K562 (cell line): ENCODE data around the gene ING4. TPM values are rescaled to one million over a fixed set of nuclear protein-coding genes. Genes with fewer than 3 reads are reported as not detected.
A peak's percentile ranks its signal among the peaks of the same experiment; 100 is the strongest.

Source experiments
- BRD9 ChIP-seq: fragments of 450-650 bp; IDR thresholded peaks from 2 replicates; pipeline ENCODE4 v1.6.1; 2018; ENCODE audit warnings: low read depth; ENCODE audit not compliant: partially characterized antibody
- CEBPB ChIP-seq: fragments of 450-650 bp; IDR thresholded peaks from 2 replicates; pipeline ENCODE4 v1.6.1; 2016; ENCODE audit warnings: missing genetic modification characterization, missing compliant biosample characterization
- JUN ChIP-seq, 2 experiments: sonication (generic) in 1 of 2; formaldehyde crosslinking in 1 of 2; IDR thresholded peaks; 2 replicates each; pipeline versions ENCODE4 v1.6.1 to v1.8.0; 2012 to 2022; ENCODE audit warnings: borderline replicate concordance in 2 of 2, mild to moderate bottlenecking in 2 of 2, improper control_type of control experiment in 1 of 2, low read depth in 1 of 2, low read length in 1 of 2, missing genetic modification reagents in 1 of 2
- SIX5 ChIP-seq, 2 experiments: IDR thresholded peaks; 2 replicates each; pipeline ENCODE4 v1.6.1; 2011; ENCODE audit warnings: low read length in 2 of 2, borderline replicate concordance in 1 of 2, low read depth in 1 of 2, mild to moderate bottlenecking in 1 of 2, moderate library complexity in 1 of 2; ENCODE audit not compliant: insufficient read depth in 1 of 2
- ZBTB7A ChIP-seq: IDR thresholded peaks from 2 replicates; pipeline ENCODE4 v1.6.1; 2011; ENCODE audit warnings: low read depth, mild to moderate bottlenecking, low read length, moderate library complexity, borderline replicate concordance; ENCODE audit not compliant: control insufficient read depth
- ZFP1 ChIP-seq: fragments of 450-650 bp; formaldehyde crosslinking; IDR thresholded peaks from 2 replicates; pipeline ENCODE4 v1.4.0; 2020; ENCODE audit warnings: mild to moderate bottlenecking, mixed read lengths
- ZNF263 ChIP-seq: sonication (generic); formaldehyde crosslinking; IDR thresholded peaks from 2 replicates; pipeline ENCODE4 v1.8.0; 2022; ENCODE audit warnings: mild to moderate bottlenecking, missing genetic modification reagents, borderline replicate concordance
- polyA plus RNA-seq, 8 experiments: library from polyadenylated mRNA; depleted of rRNA in 4 of 8; stranded (reverse) in 5 of 8; unstranded in 3 of 8; fragments of >200 nt; fragmentation: Nextera tagmentation in 2 of 8; fragmentation: Illumina TruSeq in 1 of 8; extraction: Ambion mirVana in 2 of 8; extraction: Trizol in 1 of 8; gene quantifications; 2 replicates each; pipeline versions ENCODE4 v1.2.1 to v1.2.3, GENCODE V29; 2011 to 2014; ENCODE audit warnings: inconsistent platforms in 1 of 8, missing spikeins in 1 of 8
- total RNA-seq, 7 experiments: library from RNA; depleted of rRNA in 6 of 7; stranded (reverse); fragments of >200 nt in 6 of 7; fragmentation: Illumina TruSeq in 2 of 7; extraction: Trizol in 2 of 7; gene quantifications; 2 replicates each; pipeline versions ENCODE4 v1.2.1 to v1.2.3, GENCODE V29; 2011 to 2021; ENCODE audit warnings: low replicate concordance in 1 of 7
- TF ChIP-seq, protein P1 (sequence below): fragments of 250-450 bp; sonication (Bioruptor Pico); IDR thresholded peaks from 2 replicates; pipeline ENCODE4 v1.8.0; 2021; ENCODE audit warnings: moderate library complexity, mild to moderate bottlenecking, inconsistent platforms
- TF ChIP-seq, protein P2 (sequence below), 3 experiments: IDR thresholded peaks in 2 of 3; conservative IDR thresholded peaks in 1 of 3; 2 replicates each; pipeline ENCODE4 v1.5.1; 2011 to 2012; ENCODE audit warnings: low read length in 3 of 3, mild to moderate bottlenecking in 3 of 3, control low read depth in 2 of 3, improper control_type of control experiment in 1 of 3, inconsistent platforms in 1 of 3, low read depth in 1 of 3, mixed read lengths in 1 of 3, moderate library complexity in 1 of 3; ENCODE audit not compliant: insufficient read depth in 2 of 3
- TF ChIP-seq, protein P3 (sequence below): IDR thresholded peaks from 3 replicates; pipeline ENCODE4 v1.6.1; 2011; ENCODE audit warnings: borderline replicate concordance, mild to moderate bottlenecking, moderate library complexity; ENCODE audit not compliant: insufficient read length; ENCODE audit errors: extremely low read depth
- TF ChIP-seq, protein P4 (sequence below): fragments of 250-450 bp; sonication (Bioruptor Pico); IDR thresholded peaks from 2 replicates; pipeline ENCODE4 v1.8.0; 2022; ENCODE audit warnings: inconsistent platforms
- TF ChIP-seq, protein P5 (sequence below), 2 experiments: fragments of 450-650 bp; IDR thresholded peaks; 2 replicates each; pipeline ENCODE4 v1.6.1; 2018; ENCODE audit warnings: mild to moderate bottlenecking in 2 of 2, low read depth in 1 of 2; ENCODE audit not compliant: partially characterized antibody in 2 of 2

The ING4 gene
- total and polyA plus RNA-seq, 9 of the 15 experiments (the other 6 are each of a cell fraction or from before 2014, with no cell fraction given) = 6.6 to 30.2 (median 15.7) TPM

DNA sequence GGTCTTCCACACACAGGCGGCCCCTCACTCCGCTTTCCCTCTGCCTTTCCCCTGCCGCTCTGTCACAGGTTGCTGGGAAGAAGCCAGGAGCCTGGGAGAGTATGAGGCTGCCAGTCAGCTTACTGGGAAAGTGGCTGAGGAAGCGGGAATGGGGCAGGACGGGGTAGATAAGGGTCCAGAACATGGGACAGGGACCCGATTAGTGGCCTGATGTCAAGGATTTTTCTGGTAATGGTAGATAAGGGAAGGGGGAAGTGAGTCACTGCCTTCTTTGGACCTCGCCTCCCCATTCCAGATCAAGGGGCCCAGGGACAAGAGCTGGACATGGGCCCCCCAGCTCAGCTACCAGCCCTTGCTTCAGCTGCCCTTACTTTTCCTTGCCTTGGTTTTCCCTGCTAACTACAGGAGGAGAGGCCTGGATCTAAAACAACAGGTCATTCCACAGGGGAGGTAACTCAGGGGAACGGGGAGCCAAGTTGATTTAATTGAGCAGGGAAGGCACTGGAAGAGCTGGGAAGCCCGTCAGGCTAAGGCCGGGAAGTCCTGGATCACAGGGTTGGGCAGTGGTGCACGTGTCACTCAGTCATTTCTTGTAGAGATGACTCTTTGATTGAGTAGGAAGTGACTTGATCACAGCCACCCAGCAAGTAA is 23.6 kb downstream of the ING4 start (continued):
- no peak for TF ChIP-seq BRD9
- no peak for TF ChIP-seq ZFP1 (CRISPR knock-in tag)
- TF ChIP-seq ZNF263 (CRISPR knock-in tag) = no peak; the same call in 1 of the 2 replicates
- peak; percentile 92 for TF ChIP-seq JUN (IDR thresholded peaks at IDR 0.05; ENCODE audit: borderline replicate concordance, low read depth, low read length)
- no peak for TF ChIP-seq JUN (CRISPR knock-in tag; IDR thresholded peaks at IDR 0.05; ENCODE audit: borderline replicate concordance)
- TF ChIP-seq, protein P1, sequence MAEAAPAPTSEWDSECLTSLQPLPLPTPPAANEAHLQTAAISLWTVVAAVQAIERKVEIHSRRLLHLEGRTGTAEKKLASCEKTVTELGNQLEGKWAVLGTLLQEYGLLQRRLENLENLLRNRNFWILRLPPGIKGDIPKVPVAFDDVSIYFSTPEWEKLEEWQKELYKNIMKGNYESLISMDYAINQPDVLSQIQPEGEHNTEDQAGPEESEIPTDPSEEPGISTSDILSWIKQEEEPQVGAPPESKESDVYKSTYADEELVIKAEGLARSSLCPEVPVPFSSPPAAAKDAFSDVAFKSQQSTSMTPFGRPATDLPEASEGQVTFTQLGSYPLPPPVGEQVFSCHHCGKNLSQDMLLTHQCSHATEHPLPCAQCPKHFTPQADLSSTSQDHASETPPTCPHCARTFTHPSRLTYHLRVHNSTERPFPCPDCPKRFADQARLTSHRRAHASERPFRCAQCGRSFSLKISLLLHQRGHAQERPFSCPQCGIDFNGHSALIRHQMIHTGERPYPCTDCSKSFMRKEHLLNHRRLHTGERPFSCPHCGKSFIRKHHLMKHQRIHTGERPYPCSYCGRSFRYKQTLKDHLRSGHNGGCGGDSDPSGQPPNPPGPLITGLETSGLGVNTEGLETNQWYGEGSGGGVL (CRISPR knock-in tag) = no peak
- TF ChIP-seq, protein P2, sequence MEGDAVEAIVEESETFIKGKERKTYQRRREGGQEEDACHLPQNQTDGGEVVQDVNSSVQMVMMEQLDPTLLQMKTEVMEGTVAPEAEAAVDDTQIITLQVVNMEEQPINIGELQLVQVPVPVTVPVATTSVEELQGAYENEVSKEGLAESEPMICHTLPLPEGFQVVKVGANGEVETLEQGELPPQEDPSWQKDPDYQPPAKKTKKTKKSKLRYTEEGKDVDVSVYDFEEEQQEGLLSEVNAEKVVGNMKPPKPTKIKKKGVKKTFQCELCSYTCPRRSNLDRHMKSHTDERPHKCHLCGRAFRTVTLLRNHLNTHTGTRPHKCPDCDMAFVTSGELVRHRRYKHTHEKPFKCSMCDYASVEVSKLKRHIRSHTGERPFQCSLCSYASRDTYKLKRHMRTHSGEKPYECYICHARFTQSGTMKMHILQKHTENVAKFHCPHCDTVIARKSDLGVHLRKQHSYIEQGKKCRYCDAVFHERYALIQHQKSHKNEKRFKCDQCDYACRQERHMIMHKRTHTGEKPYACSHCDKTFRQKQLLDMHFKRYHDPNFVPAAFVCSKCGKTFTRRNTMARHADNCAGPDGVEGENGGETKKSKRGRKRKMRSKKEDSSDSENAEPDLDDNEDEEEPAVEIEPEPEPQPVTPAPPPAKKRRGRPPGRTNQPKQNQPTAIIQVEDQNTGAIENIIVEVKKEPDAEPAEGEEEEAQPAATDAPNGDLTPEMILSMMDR (IDR thresholded peaks at IDR 0.05 in 2 of 3, conservative IDR thresholded peaks at IDR 0.05 in 1 of 3; ENCODE audit: insufficient read depth in 2 of 3, low read depth in 1 of 3, low read length in 3 of 3) = no peak
- peak; percentile 38; the same call in 1 of the 2 replicates for TF ChIP-seq ZBTB7A
- TF ChIP-seq SIX5 (IDR thresholded peaks at IDR 0.05; ENCODE audit: borderline replicate concordance in 1 of 2, insufficient read depth in 1 of 2, low read depth in 1 of 2, low read length in 2 of 2) = no peak
- TF ChIP-seq, protein P3, sequence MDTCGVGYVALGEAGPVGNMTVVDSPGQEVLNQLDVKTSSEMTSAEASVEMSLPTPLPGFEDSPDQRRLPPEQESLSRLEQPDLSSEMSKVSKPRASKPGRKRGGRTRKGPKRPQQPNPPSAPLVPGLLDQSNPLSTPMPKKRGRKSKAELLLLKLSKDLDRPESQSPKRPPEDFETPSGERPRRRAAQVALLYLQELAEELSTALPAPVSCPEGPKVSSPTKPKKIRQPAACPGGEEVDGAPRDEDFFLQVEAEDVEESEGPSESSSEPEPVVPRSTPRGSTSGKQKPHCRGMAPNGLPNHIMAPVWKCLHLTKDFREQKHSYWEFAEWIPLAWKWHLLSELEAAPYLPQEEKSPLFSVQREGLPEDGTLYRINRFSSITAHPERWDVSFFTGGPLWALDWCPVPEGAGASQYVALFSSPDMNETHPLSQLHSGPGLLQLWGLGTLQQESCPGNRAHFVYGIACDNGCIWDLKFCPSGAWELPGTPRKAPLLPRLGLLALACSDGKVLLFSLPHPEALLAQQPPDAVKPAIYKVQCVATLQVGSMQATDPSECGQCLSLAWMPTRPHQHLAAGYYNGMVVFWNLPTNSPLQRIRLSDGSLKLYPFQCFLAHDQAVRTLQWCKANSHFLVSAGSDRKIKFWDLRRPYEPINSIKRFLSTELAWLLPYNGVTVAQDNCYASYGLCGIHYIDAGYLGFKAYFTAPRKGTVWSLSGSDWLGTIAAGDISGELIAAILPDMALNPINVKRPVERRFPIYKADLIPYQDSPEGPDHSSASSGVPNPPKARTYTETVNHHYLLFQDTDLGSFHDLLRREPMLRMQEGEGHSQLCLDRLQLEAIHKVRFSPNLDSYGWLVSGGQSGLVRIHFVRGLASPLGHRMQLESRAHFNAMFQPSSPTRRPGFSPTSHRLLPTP = no peak
- TF ChIP-seq CEBPB = no peak
- TF ChIP-seq, protein P4, sequence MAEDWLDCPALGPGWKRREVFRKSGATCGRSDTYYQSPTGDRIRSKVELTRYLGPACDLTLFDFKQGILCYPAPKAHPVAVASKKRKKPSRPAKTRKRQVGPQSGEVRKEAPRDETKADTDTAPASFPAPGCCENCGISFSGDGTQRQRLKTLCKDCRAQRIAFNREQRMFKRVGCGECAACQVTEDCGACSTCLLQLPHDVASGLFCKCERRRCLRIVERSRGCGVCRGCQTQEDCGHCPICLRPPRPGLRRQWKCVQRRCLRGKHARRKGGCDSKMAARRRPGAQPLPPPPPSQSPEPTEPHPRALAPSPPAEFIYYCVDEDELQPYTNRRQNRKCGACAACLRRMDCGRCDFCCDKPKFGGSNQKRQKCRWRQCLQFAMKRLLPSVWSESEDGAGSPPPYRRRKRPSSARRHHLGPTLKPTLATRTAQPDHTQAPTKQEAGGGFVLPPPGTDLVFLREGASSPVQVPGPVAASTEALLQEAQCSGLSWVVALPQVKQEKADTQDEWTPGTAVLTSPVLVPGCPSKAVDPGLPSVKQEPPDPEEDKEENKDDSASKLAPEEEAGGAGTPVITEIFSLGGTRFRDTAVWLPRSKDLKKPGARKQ = no peak
- TF ChIP-seq, protein P5, sequence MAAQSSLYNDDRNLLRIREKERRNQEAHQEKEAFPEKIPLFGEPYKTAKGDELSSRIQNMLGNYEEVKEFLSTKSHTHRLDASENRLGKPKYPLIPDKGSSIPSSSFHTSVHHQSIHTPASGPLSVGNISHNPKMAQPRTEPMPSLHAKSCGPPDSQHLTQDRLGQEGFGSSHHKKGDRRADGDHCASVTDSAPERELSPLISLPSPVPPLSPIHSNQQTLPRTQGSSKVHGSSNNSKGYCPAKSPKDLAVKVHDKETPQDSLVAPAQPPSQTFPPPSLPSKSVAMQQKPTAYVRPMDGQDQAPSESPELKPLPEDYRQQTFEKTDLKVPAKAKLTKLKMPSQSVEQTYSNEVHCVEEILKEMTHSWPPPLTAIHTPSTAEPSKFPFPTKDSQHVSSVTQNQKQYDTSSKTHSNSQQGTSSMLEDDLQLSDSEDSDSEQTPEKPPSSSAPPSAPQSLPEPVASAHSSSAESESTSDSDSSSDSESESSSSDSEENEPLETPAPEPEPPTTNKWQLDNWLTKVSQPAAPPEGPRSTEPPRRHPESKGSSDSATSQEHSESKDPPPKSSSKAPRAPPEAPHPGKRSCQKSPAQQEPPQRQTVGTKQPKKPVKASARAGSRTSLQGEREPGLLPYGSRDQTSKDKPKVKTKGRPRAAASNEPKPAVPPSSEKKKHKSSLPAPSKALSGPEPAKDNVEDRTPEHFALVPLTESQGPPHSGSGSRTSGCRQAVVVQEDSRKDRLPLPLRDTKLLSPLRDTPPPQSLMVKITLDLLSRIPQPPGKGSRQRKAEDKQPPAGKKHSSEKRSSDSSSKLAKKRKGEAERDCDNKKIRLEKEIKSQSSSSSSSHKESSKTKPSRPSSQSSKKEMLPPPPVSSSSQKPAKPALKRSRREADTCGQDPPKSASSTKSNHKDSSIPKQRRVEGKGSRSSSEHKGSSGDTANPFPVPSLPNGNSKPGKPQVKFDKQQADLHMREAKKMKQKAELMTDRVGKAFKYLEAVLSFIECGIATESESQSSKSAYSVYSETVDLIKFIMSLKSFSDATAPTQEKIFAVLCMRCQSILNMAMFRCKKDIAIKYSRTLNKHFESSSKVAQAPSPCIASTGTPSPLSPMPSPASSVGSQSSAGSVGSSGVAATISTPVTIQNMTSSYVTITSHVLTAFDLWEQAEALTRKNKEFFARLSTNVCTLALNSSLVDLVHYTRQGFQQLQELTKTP (IDR thresholded peaks at IDR 0.05; ENCODE audit: low read depth in 1 of 2, partially characterized antibody in 2 of 2) = no peak
